Heart left ventricle (tissue), 16 donors: ENCODE results near the gene SDHAF3. TPM values are rescaled to one million over a fixed set of nuclear protein-coding genes. Genes with fewer than 3 reads are reported as not detected.

ENCODE experiments used
- ATAC-seq, 4 donors: fragments of 200-7000 bp; cut with Tn5 transposase; one replicate each; pipeline ENCODE4 v1.9.1; 2020 to 2022; ENCODE audit warnings: moderate library complexity in 4 of 4, mild to moderate bottlenecking in 3 of 4, moderate number of reproducible peaks in 1 of 4
- DNase-seq, 5 donors: peaks; one replicate each; pipeline ENCODE4 v3.0.0-alpha.2; 2020
- H3K27ac ChIP-seq, 12 donors: fragments of 200-600 bp; sonication (generic) in 4 of 12; one replicate each; pipeline versions ENCODE4 v1.5.0 to v1.8.0; 2016 to 2022; ENCODE audit warnings: mild to moderate bottlenecking in 2 of 12
- H3K27me3 ChIP-seq, 9 donors: fragments of 200-600 bp; sonication (generic) in 2 of 9; one replicate each; pipeline versions ENCODE4 v1.5.1 to v1.8.0; 2016 to 2022; ENCODE audit warnings: mild to moderate bottlenecking in 3 of 9
- H3K36me3 ChIP-seq, 9 donors: fragments of 200-600 bp; sonication (generic) in 2 of 9; one replicate each; pipeline versions ENCODE4 v1.5.0 to v1.8.0; 2018 to 2022; ENCODE audit warnings: mild to moderate bottlenecking in 2 of 9
- H3K4me1 ChIP-seq, 12 donors: fragments of 200-600 bp; sonication (generic) in 4 of 12; one replicate each; pipeline versions ENCODE4 v1.5.0 to v1.8.0; 2016 to 2022; ENCODE audit warnings: mild to moderate bottlenecking in 3 of 12
- H3K4me3 ChIP-seq, 12 donors: fragments of 200-600 bp; sonication (generic) in 4 of 12; one replicate each; pipeline versions ENCODE4 v1.5.0 to v1.8.0; 2017 to 2022; ENCODE audit warnings: mild to moderate bottlenecking in 9 of 12, moderate library complexity in 4 of 12
- H3K9me3 ChIP-seq, 12 donors: fragments of 200-600 bp; sonication (generic) in 4 of 12; one replicate each; pipeline versions ENCODE4 v1.5.0 to v1.8.0; 2016 to 2022; ENCODE audit warnings: mild to moderate bottlenecking in 1 of 12
- CTCF ChIP-seq, 12 donors: fragments of 200-600 bp; sonication (generic) in 4 of 12; IDR thresholded peaks; one replicate each; pipeline versions ENCODE4 v1.5.0 to v1.8.0; 2018 to 2022; ENCODE audit warnings: antibody characterized with exemption in 12 of 12, mild to moderate bottlenecking in 5 of 12
- POLR2A ChIP-seq, 2 donors: fragments of 450-650 bp; IDR thresholded peaks; one replicate each; pipeline ENCODE4 v1.6.1; 2017; ENCODE audit warnings: antibody characterized with exemption in 2 of 2, mild to moderate bottlenecking in 2 of 2, moderate library complexity in 2 of 2
- WGBS, 4 donors: extraction: QIAGEN DNeasy Blood & Tissue Kit in 2 of 4; methylation state at CpG; one replicate each; pipeline versions ENCODE4 v1.1.5 to v1.1.7; 2013 to 2018; 5-methylcytosine and 5-hydroxymethylcytosine counted together
- intact Hi-C, 10 donors: fragments of 100-400 bp; cut with DNase I; formaldehyde crosslinking; loops; one replicate each; pipeline versions ENCODE4 v1.11.1 to v1.14.2; 2022
- polyA plus RNA-seq, 2 donors: library from polyadenylated mRNA; stranded (reverse); fragments of 200-250 nt; gene quantifications; one replicate each; pipeline ENCODE4 v1.2.3, GENCODE V29; 2013
- total RNA-seq, 9 donors: library from RNA; depleted of rRNA in 2 of 9; stranded (reverse); fragments of >200 nt in 2 of 9; fragmentation: NEBNext Ultra II Directional in 3 of 9; extraction: Animal tissue kit (Norgen Biotek cat#: 25700) in 3 of 9; gene quantifications; one replicate each; pipeline versions ENCODE4 v1.1.0 to v1.2.4, GENCODE V29; 2016 to 2023
- donor health status: ischemic (EF 13 %, LVEDD 7.1; RV severe dilation, severe dysfunction).
- donor health status: healthy with polysubstance abuse.
- donor health status: DM: no; HTN: yes; CAD: no.
- donor health status: DM: no; HTN: no; CAD: no.
- donor health status: ischemic (EF 25% LVEDD 6.9; RV normal size, moderate dysfunction).
- donor health status: ischemic (EF 25% LVEDD 5.7; RV mildly dilated, moderate dysfunction).
- donor health status: healthy.
- donor health status: DM: yes; HTN: yes; CAD: no.
- donor health status: ischemic (EF 35%, LVEDD 5.7; RV mildly dilated, moderate dysfunction).
- donor health status: nonischemic (EF 11% LVEDD 7.7; RV severe dilation, severe dysfunction).
- donor health status: DM: yes; HTN: yes; CAD: no.
- donor health status: PGD.
- donor health status: ischemic (EF 29% LVEDD 5.4; RV normal size, mild dysfunction).
- donor health status: nonischemic (EF 23%, LVEDD 6.1; RV moderate dilation, normal function).

Gene SDHAF3
- total and polyA plus RNA-seq, 11 donors: 8.4 to 21.5 (median 16.9) TPM

DNA sequence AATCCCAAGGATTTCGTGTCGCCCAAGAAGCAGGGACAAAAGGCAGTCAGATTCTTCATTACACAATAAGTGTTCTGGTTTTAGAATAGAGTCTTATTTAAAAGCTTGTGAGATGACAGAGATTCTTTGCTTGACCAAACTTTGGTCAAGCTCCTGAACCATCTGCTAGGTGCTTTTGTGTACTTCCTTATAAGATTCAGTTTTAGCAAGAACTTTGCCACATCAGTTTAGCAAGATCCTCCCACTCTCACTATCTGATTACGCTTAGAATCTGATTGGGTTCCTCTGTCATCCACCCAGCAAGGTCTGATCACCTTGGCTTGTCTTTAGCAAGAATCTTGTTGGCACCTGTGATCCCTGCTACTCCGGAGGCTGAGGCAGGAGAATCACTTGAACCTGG, 38.2 kb upstream of the SDHAF3 start:
- ATAC-seq (no peak), DNase-seq (no peak)
- Histone ChIP-seq H3K4me3 (no peak overlapping the region), H3K27me3 (peaks cover 0 to 19% (median 0%) of the 10 kb centered on the region in 9 donors), H3K36me3 (no peaks in the 10 kb centered on the region), H3K9me3 (no peaks in the 10 kb centered on the region), H3K27ac (no peak overlapping the region), H3K4me1 (no peaks in the 10 kb centered on the region)
- WGBS, 4 donors: 74 to 88% (median 82%) methylated on average over 4 of the region's 4 CpGs
- intact Hi-C loops: no loop called here
- TF ChIP-seq CTCF (IDR thresholded peaks at IDR 0.05) (no peak), POLR2A (IDR thresholded peaks at IDR 0.05) (no peak)

GRCh38 chr7:97081521-97082300, 35.8 kb upstream of the SDHAF3 start:
- intact Hi-C loops: no loop called here
- H3K27me3 ChIP-seq: peaks cover 0 to 31% (median 0%) of the 10 kb centered on the region in 9 donors
- H3K4me3 ChIP-seq: no peak overlapping the region
- 66 to 81% (median 68%) methylated on average over 3 of the region's 3 CpGs for WGBS, 4 donors
- no peaks in the 10 kb centered on the region for H3K4me1 ChIP-seq
- no peak for TF ChIP-seq POLR2A (IDR thresholded peaks at IDR 0.05)
- no peak for TF ChIP-seq CTCF (IDR thresholded peaks at IDR 0.05)
- no peak for ATAC-seq
- no peaks in the 10 kb centered on the region for H3K9me3 ChIP-seq
- no peak overlapping the region for H3K27ac ChIP-seq
- no peaks in the 10 kb centered on the region for H3K36me3 ChIP-seq
- DNase-seq: no peak

GRCh38 chr7:97088364-97088763, 29.1 kb upstream of the SDHAF3 start:
- Histone ChIP-seq H3K27ac (no peak overlapping the region), H3K4me3 (no peak overlapping the region), H3K36me3 (no peaks in the 10 kb centered on the region), H3K9me3 (no peaks in the 10 kb centered on the region), H3K27me3 (peaks cover 0 to 40% (median 0%) of the 10 kb centered on the region in 9 donors), H3K4me1 (no peaks in the 10 kb centered on the region)
- TF ChIP-seq POLR2A (IDR thresholded peaks at IDR 0.05): no peak
- no peak for TF ChIP-seq CTCF (IDR thresholded peaks at IDR 0.05)
- WGBS, 4 donors: 61 to 71% (median 63%) methylated on average over 3 of the region's 3 CpGs
- ATAC-seq (no peak), DNase-seq (no peak)
- intact Hi-C loops: no loop called here

GRCh38 chr7:97089771-97090170, 27.7 kb upstream of the SDHAF3 start:
- Histone ChIP-seq H3K27me3 (peaks cover 0 to 41% (median 4%) of the 10 kb centered on the region in 9 donors), H3K4me3 (no peak overlapping the region), H3K9me3 (no peaks in the 10 kb centered on the region), H3K36me3 (no peaks in the 10 kb centered on the region), H3K4me1 (no peaks in the 10 kb centered on the region), H3K27ac (no peak overlapping the region)
- no peak for DNase-seq
- intact Hi-C loops: no loop called here
- no peak for TF ChIP-seq CTCF (IDR thresholded peaks at IDR 0.05)
- TF ChIP-seq POLR2A (IDR thresholded peaks at IDR 0.05): no peak
- 82 to 89% (median 86%) methylated on average over 6 of the region's 6 CpGs for WGBS, 4 donors
- no peak for ATAC-seq
